A673 (cell line): ENCODE data around the gene OR2H2.

ENCODE experiments used
- CTCF ChIP-seq: fragments of 300-800, 200-600 bp; sonication (generic); conservative IDR thresholded peaks from 2 replicates; pipeline ENCODE4 v1.5.1; 2017; ENCODE audit warnings: low read depth, mild to moderate bottlenecking, antibody characterized with exemption, low read length, moderate library complexity, mixed read lengths
- EZH2 ChIP-seq: fragments of 200-600 bp; sonication (generic); IDR thresholded peaks from 2 replicates; pipeline ENCODE4 v1.6.1; 2017; ENCODE audit warnings: borderline replicate concordance, low read depth, mild to moderate bottlenecking, mixed read lengths, antibody characterized with exemption, low read length; ENCODE audit not compliant: poor library complexity, severe bottlenecking

GRCh38 chr6:29567991-29568390 is 16.9 kb upstream of the OR2H2 start:
- TF ChIP-seq CTCF (no peak), EZH2 (no peak)
